HG03196 (cell line): ENCODE data around the gene GTPBP2.
"Not testable (repeated sequence)": the region's sequence is repeated elsewhere in the genome, so short reads cannot be mapped to it uniquely, and the experiment has no call there.

Source experiments
- ATAC-seq: cut with Tn5 transposase; IDR thresholded peaks from one replicate; pipeline ENCODE4 v1.9.1; 2021; ENCODE audit not compliant: unreplicated experiment

GTPBP2 gene

GRCh38 chr6:43629104-43629504 lies at the start of gene GTPBP2:
Gene GTPBP2, minus strand, starts transcription at chr6:43629264. Its CDS starts 102 bp downstream, at chr6:43629162.
- ATAC-seq, result peak; percentile 82

GRCh38 chr6:43678341-43678740 lies 49.3 kb upstream of the GTPBP2 start:
- ATAC-seq, result no peak

- no peak for ATAC-seq
These were observed 48.7 kb upstream of the GTPBP2 start for GRCh38 chr6:43677759-43678158.

GRCh38 chr6:43676962-43677606 lies 48.0 kb upstream of the GTPBP2 start:
- ATAC-seq, result no peak

GRCh38 chr6:43674921-43675320 lies 45.9 kb upstream of the GTPBP2 start:
- no peak for ATAC-seq

- no peak for ATAC-seq
These were observed 45.2 kb upstream of the GTPBP2 start for GRCh38 chr6:43674291-43674690.

- no peak for ATAC-seq
These were observed 44.5 kb upstream of the GTPBP2 start for GRCh38 chr6:43673444-43674084.

GRCh38 chr6:43671801-43672690 lies 43.0 kb upstream of the GTPBP2 start:
- ATAC-seq, result no peak

GRCh38 chr6:43671011-43671800 lies 42.1 kb upstream of the GTPBP2 start:
- ATAC-seq, result no peak

GRCh38 chr6:43670623-43670986 lies 41.5 kb upstream of the GTPBP2 start:
- no peak for ATAC-seq

- no peak for ATAC-seq
These were observed 41.0 kb upstream of the GTPBP2 start for GRCh38 chr6:43669922-43670622.

- no peak for ATAC-seq
These were observed 40.2 kb upstream of the GTPBP2 start for GRCh38 chr6:43669050-43669921.

GRCh38 chr6:43668151-43669028 lies 39.3 kb upstream of the GTPBP2 start:
- ATAC-seq, result peak; percentile 41

- ATAC-seq, result peak; percentile 36
These were observed 38.4 kb upstream of the GTPBP2 start for GRCh38 chr6:43667245-43668150.

GRCh38 chr6:43666196-43666920 lies 37.3 kb upstream of the GTPBP2 start:
- ATAC-seq, result no peak

GRCh38 chr6:43665376-43665775 lies 36.3 kb upstream of the GTPBP2 start:
- no peak for ATAC-seq

GRCh38 chr6:43662948-43663347 lies 33.9 kb upstream of the GTPBP2 start:
- not testable (repeated sequence) for ATAC-seq
